ENCODE data around the gene ETNK2.

ETNK2 gene

GRCh38 chr1:204134103-204134502 is 17.7 kb downstream of the ETNK2 start:
- H3K27me3 ChIP-seq (ENCODE audit: insufficient read depth, low read length) = no peaks in the 10 kb centered on the region
- H2AFZ ChIP-seq (ENCODE audit: low read depth, low read length) = no peak overlapping the region
- H3K4me3 ChIP-seq (ENCODE audit: low read length) = no peak overlapping the region
- peaks cover 12% of the 10 kb centered on the region for H3K4me1 ChIP-seq (ENCODE audit: insufficient read depth, low read length)
- H3K9me3 ChIP-seq (ENCODE audit: low read length) = peaks cover 1% of the 10 kb centered on the region
- peaks cover 12% of the 10 kb centered on the region for H3K36me3 ChIP-seq (ENCODE audit: insufficient read depth, low read length)

DNA sequence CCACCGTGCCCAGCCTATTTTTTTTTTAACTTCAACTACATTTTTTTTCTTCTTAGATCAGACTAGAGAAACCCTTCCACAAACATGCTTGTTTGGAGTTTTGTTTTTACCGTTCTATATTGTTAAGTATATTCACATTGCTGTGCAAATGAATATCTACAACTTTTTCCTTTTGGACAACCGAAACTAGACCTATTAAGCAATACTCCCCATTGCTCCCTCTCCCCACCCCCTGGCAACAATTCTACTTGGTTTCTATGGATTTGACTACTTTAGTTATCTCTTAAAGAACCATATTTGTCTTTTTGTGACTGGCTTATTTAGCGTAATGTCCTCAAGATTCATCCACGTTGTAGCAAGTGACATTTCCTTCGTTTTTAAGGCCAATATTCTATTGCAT is 19.1 kb downstream of the ETNK2 start:
- Histone ChIP-seq H3K9me3 (ENCODE audit: low read length) (no peaks in the 10 kb centered on the region), H2AFZ (ENCODE audit: low read depth, low read length) (no peak overlapping the region), H3K4me1 (ENCODE audit: insufficient read depth, low read length) (peaks cover 15% of the 10 kb centered on the region), H3K27me3 (ENCODE audit: insufficient read depth, low read length) (no peaks in the 10 kb centered on the region), H3K4me3 (ENCODE audit: low read length) (no peak overlapping the region), H3K36me3 (ENCODE audit: insufficient read depth, low read length) (peaks cover 12% of the 10 kb centered on the region)

GRCh38 chr1:204131978-204132377 is 19.9 kb downstream of the ETNK2 start:
- peaks cover 12% of the 10 kb centered on the region for H3K36me3 ChIP-seq (ENCODE audit: insufficient read depth, low read length)
- H3K9me3 ChIP-seq (ENCODE audit: low read length) = no peaks in the 10 kb centered on the region
- H2AFZ ChIP-seq (ENCODE audit: low read depth, low read length) = no peak overlapping the region
- peaks cover 21% of the 10 kb centered on the region for H3K4me1 ChIP-seq (ENCODE audit: insufficient read depth, low read length)
- H3K4me3 ChIP-seq (ENCODE audit: low read length) = no peak overlapping the region
- H3K27me3 ChIP-seq (ENCODE audit: insufficient read depth, low read length) = no peaks in the 10 kb centered on the region

- H2AFZ ChIP-seq (ENCODE audit: low read depth, low read length) = no peak overlapping the region
- no peak overlapping the region for H3K4me3 ChIP-seq (ENCODE audit: low read length)
- H3K36me3 ChIP-seq (ENCODE audit: insufficient read depth, low read length) = peaks cover 12% of the 10 kb centered on the region
- H3K4me1 ChIP-seq (ENCODE audit: insufficient read depth, low read length) = peaks cover 28% of the 10 kb centered on the region
- no peaks in the 10 kb centered on the region for H3K9me3 ChIP-seq (ENCODE audit: low read length)
- no peaks in the 10 kb centered on the region for H3K27me3 ChIP-seq (ENCODE audit: insufficient read depth, low read length)
Measured at GRCh38 chr1:204130981-204131892, 20.6 kb downstream of the ETNK2 start.

GRCh38 chr1:204130178-204130577 is 21.7 kb downstream of the ETNK2 start:
- H3K36me3 ChIP-seq (ENCODE audit: insufficient read depth, low read length) = peaks cover 16% of the 10 kb centered on the region
- H3K4me1 ChIP-seq (ENCODE audit: insufficient read depth, low read length) = peaks cover 30% of the 10 kb centered on the region

DNA sequence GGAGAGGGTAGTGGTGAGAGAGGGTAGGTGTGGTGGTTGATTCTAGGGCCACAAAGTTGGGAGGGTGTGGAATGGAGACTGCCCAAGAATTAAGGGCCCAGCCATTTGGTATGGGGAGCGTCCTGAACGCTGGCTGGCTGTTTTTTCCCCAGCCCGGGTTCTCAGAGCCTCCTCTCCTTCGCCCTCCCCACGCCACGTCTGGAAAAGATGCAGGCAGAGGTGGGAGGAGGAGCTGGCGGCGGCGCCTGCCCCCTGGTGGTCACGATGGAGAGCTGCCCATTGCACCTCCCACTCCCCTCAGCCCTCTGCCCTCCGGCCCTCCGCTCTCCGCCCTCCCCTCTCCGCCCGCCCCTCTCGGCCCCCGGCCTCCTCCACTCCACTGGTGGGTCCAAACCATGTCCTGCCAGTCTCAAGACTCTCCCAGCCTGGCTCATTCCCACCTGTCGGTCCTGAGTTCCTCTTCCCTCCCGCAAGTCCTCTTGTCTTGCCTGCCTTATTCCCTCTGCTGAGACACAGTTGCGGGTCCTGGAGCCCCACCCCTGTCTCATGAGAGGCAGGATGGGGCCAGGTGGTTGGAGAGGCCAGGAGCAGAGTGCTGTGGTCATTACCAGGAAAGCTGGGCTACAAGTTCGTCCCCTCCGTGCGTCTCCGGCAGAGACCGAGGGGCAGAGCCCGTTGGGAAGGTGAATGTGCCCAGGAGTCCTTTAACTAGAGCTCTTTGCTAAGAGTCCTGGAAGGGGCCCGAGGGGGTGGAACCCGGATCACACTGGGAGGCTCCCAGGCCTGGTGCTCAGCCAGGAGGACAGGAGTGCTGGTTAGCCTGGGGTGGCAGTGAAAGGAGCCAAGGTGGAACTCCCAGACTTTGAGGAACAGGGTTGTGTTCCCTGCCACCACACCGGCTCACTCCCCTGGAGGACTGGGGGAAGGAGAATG is 22.6 kb downstream of the ETNK2 start:
- Histone ChIP-seq H3K9me3 (ENCODE audit: low read length) (no peaks in the 10 kb centered on the region), H3K4me1 (ENCODE audit: insufficient read depth, low read length) (peaks cover 30% of the 10 kb centered on the region), H3K36me3 (ENCODE audit: insufficient read depth, low read length) (peaks cover 20% of the 10 kb centered on the region), H2AFZ (ENCODE audit: low read depth, low read length) (no peak overlapping the region), H3K27me3 (ENCODE audit: insufficient read depth, low read length) (no peaks in the 10 kb centered on the region), H3K4me3 (ENCODE audit: low read length) (no peak overlapping the region)

More at GRCh38 chr1:204130178-204130577, 21.7 kb downstream of the ETNK2 start:
- H3K4me3 ChIP-seq (ENCODE audit: low read length) = no peak overlapping the region
- H2AFZ ChIP-seq (ENCODE audit: low read depth, low read length) = no peak overlapping the region
- no peaks in the 10 kb centered on the region for H3K9me3 ChIP-seq (ENCODE audit: low read length)
- H3K27me3 ChIP-seq (ENCODE audit: insufficient read depth, low read length) = no peaks in the 10 kb centered on the region

DNA sequence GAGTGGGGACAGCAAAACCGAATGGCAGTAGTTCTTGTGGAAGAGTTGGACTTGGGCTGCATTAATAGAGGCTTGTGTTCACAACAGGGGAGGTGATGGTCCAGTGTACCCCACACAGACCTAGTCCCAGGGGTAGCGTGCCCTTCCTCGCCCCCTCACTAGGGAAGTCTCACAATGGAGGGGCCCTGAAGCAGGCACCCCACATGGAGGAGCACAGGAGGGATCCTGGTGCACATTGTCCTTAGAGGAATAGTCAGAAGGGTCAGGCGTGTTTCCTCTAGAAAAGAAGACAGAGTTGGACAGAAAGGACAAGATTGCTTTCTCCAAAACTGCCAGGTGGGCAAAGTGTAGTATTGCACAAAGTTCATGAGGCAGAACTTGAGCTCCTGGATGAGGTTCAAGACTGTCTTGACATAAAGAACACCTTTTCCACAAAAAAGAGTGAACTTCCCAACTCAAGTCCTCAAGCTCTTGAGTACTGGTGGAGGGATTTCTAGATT is 23.3 kb downstream of the ETNK2 start:
- no peak overlapping the region for H3K4me3 ChIP-seq (ENCODE audit: low read length)

GRCh38 chr1:204127597-204128242 is 24.1 kb downstream of the ETNK2 start:
- Histone ChIP-seq H3K9me3 (ENCODE audit: low read length) (no peaks in the 10 kb centered on the region), H3K4me3 (ENCODE audit: low read length) (no peak overlapping the region), H3K27me3 (ENCODE audit: insufficient read depth, low read length) (no peaks in the 10 kb centered on the region), H2AFZ (ENCODE audit: low read depth, low read length) (no peak overlapping the region), H3K36me3 (ENCODE audit: insufficient read depth, low read length) (peaks cover 29% of the 10 kb centered on the region), H3K4me1 (ENCODE audit: insufficient read depth, low read length) (peaks cover 30% of the 10 kb centered on the region)

More for the DNA sequence above, 23.3 kb downstream of the ETNK2 start:
- no peaks in the 10 kb centered on the region for H3K9me3 ChIP-seq (ENCODE audit: low read length)
- H2AFZ ChIP-seq (ENCODE audit: low read depth, low read length) = no peak overlapping the region
- peaks cover 21% of the 10 kb centered on the region for H3K36me3 ChIP-seq (ENCODE audit: insufficient read depth, low read length)
- H3K4me1 ChIP-seq (ENCODE audit: insufficient read depth, low read length) = peaks cover 30% of the 10 kb centered on the region
- no peaks in the 10 kb centered on the region for H3K27me3 ChIP-seq (ENCODE audit: insufficient read depth, low read length)

- Histone ChIP-seq H3K27me3 (ENCODE audit: insufficient read depth, low read length) (no peaks in the 10 kb centered on the region), H2AFZ (ENCODE audit: low read depth, low read length) (no peak overlapping the region), H3K4me1 (ENCODE audit: insufficient read depth, low read length) (peaks cover 30% of the 10 kb centered on the region), H3K9me3 (ENCODE audit: low read length) (no peaks in the 10 kb centered on the region), H3K36me3 (ENCODE audit: insufficient read depth, low read length) (peaks cover 36% of the 10 kb centered on the region), H3K4me3 (ENCODE audit: low read length) (no peak overlapping the region)
Measured at GRCh38 chr1:204126956-204127355, 24.9 kb downstream of the ETNK2 start.

DNA sequence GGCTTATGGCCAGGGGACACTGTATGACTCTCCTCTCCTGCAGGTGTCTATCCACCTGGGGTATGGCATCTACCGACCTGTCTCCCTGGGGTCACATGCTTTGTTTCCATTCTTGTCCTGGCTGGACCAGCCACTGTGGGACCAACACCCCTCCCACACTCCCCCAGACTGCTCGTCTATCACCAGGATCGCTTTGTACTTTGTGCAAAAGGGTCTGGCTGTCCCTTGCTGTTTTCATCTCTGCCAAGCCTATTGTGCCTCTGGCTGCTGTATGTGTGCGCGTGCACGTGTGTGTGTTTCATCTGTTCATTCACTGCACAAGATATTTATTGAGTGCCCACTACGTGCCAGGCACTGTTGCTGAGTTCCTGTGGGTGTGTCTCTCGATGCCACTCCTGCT is 25.5 kb downstream of the ETNK2 start:
- Histone ChIP-seq H3K4me1 (ENCODE audit: insufficient read depth, low read length) (peaks cover 30% of the 10 kb centered on the region), H2AFZ (ENCODE audit: low read depth, low read length) (no peak overlapping the region), H3K9me3 (ENCODE audit: low read length) (no peaks in the 10 kb centered on the region), H3K4me3 (ENCODE audit: low read length) (no peak overlapping the region), H3K36me3 (ENCODE audit: insufficient read depth, low read length) (peaks cover 41% of the 10 kb centered on the region), H3K27me3 (ENCODE audit: insufficient read depth, low read length) (no peaks in the 10 kb centered on the region)

GRCh38 chr1:204125759-204126351 is 26.0 kb downstream of the ETNK2 start:
- H3K4me1 ChIP-seq (ENCODE audit: insufficient read depth, low read length) = peaks cover 25% of the 10 kb centered on the region
- H3K36me3 ChIP-seq (ENCODE audit: insufficient read depth, low read length) = peaks cover 41% of the 10 kb centered on the region
- no peak overlapping the region for H2AFZ ChIP-seq (ENCODE audit: low read depth, low read length)
- H3K4me3 ChIP-seq (ENCODE audit: low read length) = no peak overlapping the region
- H3K27me3 ChIP-seq (ENCODE audit: insufficient read depth, low read length) = no peaks in the 10 kb centered on the region
- H3K9me3 ChIP-seq (ENCODE audit: low read length) = no peaks in the 10 kb centered on the region

GRCh38 chr1:204124639-204125038 is 27.2 kb downstream of the ETNK2 start:
- no peak overlapping the region for H3K4me3 ChIP-seq (ENCODE audit: low read length)
- no peaks in the 10 kb centered on the region for H3K27me3 ChIP-seq (ENCODE audit: insufficient read depth, low read length)
- peaks cover 23% of the 10 kb centered on the region for H3K4me1 ChIP-seq (ENCODE audit: insufficient read depth, low read length)
- H2AFZ ChIP-seq (ENCODE audit: low read depth, low read length) = no peak overlapping the region
- H3K9me3 ChIP-seq (ENCODE audit: low read length) = no peaks in the 10 kb centered on the region
- peaks cover 48% of the 10 kb centered on the region for H3K36me3 ChIP-seq (ENCODE audit: insufficient read depth, low read length)
